Fibroblast of skin of left biceps (primary cell): ENCODE measurements around the gene VPS13A.
A peak's percentile ranks its signal among the peaks of the same experiment; 100 is the strongest.
"Not testable (repeated sequence)": the region's sequence is repeated elsewhere in the genome, so short reads cannot be mapped to it uniquely, and the experiment has no call there.

Experiments used
- DNase-seq, 2 experiments: peaks; one replicate each; pipeline ENCODE4 v3.0.0-alpha.2; 2013; ENCODE audit warnings: low read depth in 2 of 2

VPS13A gene

GRCh38 chr9:77423841-77424240 is 246.5 kb downstream of the VPS13A start:
- DNase-seq = no peak

- DNase-seq = no peak
Measured at GRCh38 chr9:77424993-77425392, 247.7 kb downstream of the VPS13A start.

- no peak for DNase-seq
Measured at GRCh38 chr9:77426712-77427111, 249.4 kb downstream of the VPS13A start.

GRCh38 chr9:77427256-77427927 is 250.1 kb downstream of the VPS13A start:
- no peak for DNase-seq

GRCh38 chr9:77429928-77430327 is 252.6 kb downstream of the VPS13A start:
- DNase-seq = no peak

- DNase-seq = no peak
Measured at GRCh38 chr9:77432053-77432452, 254.7 kb downstream of the VPS13A start.

GRCh38 chr9:77433675-77434445 is 256.5 kb downstream of the VPS13A start:
- peak in 1 of 2 experiments; percentile 43 for DNase-seq

- no peak for DNase-seq
Measured at GRCh38 chr9:77435277-77435676, 257.9 kb downstream of the VPS13A start.

GRCh38 chr9:77435688-77436087 is 258.4 kb downstream of the VPS13A start:
- peak in 1 of 2 experiments; percentile 33 for DNase-seq

GRCh38 chr9:77438653-77439052 is 261.3 kb downstream of the VPS13A start:
- DNase-seq = no peak

- peak in 1 of 2 experiments; percentile 35 for DNase-seq
Measured at GRCh38 chr9:77440057-77440456, 262.7 kb downstream of the VPS13A start.

- DNase-seq = not testable (repeated sequence)
Measured at GRCh38 chr9:77441124-77441523, 263.8 kb downstream of the VPS13A start.

GRCh38 chr9:77442436-77442835 is 265.1 kb downstream of the VPS13A start:
- no peak for DNase-seq

GRCh38 chr9:77447646-77448045 is 270.3 kb downstream of the VPS13A start:
- no peak for DNase-seq

GRCh38 chr9:77449240-77450084 is 272.1 kb downstream of the VPS13A start:
- DNase-seq = peak in 1 of 2 experiments; percentile 26

- DNase-seq = no peak
Measured at GRCh38 chr9:77450085-77450475, 272.7 kb downstream of the VPS13A start.

- no peak for DNase-seq
Measured at GRCh38 chr9:77451507-77451906, 274.2 kb downstream of the VPS13A start.

- DNase-seq = no peak
Measured at GRCh38 chr9:77453825-77454647, 276.7 kb downstream of the VPS13A start.

GRCh38 chr9:77454663-77455062 is 277.3 kb downstream of the VPS13A start:
- DNase-seq = peak; percentile 46 to 48

- no peak for DNase-seq
Measured at GRCh38 chr9:77455312-77455927, 278.1 kb downstream of the VPS13A start.
